Natural killer cell (primary cell): ENCODE results near the gene ASCC3. TPM values are rescaled to one million over a fixed set of nuclear protein-coding genes. Genes with fewer than 3 reads are reported as not detected.

Source experiments
- ATAC-seq, 3 donors: fragments of 150-1000 bp in 2 of 3; fragments of 200-7000 bp in 1 of 3; cut with Tn5 transposase; 1 replicate in 1 of 3; 2 replicates in 2 of 3; pipeline ENCODE4 v1.10.0; 2021; ENCODE audit warnings: mild to moderate bottlenecking in 2 of 3, moderate library complexity in 2 of 3
- DNase-seq, 2 donors: peaks; one replicate each; pipeline versions ENCODE4 v3.0.0 to v3.0.0-alpha.2; 2013 to 2021; ENCODE audit warnings: mixed read lengths in 1 of 2
- H3K27ac ChIP-seq: one replicate; pipeline ENCODE4 v1.5.1; 2013; ENCODE audit warnings: mild to moderate bottlenecking, low read length
- H3K27me3 ChIP-seq: one replicate; pipeline ENCODE4 v1.6.1; 2013; ENCODE audit warnings: low read length; ENCODE audit not compliant: control insufficient read depth, insufficient read depth
- H3K36me3 ChIP-seq: one replicate; pipeline ENCODE4 v1.6.1; 2013; ENCODE audit warnings: low read length; ENCODE audit not compliant: control insufficient read depth, insufficient read depth
- H3K4me1 ChIP-seq: one replicate; pipeline ENCODE4 v1.6.1; 2013; ENCODE audit warnings: low read length; ENCODE audit not compliant: control insufficient read depth, insufficient read depth
- H3K4me3 ChIP-seq: one replicate; pipeline ENCODE4 v1.5.1; 2013; ENCODE audit warnings: low read length
- H3K9me3 ChIP-seq: one replicate; pipeline ENCODE4 v1.6.1; 2013; ENCODE audit warnings: low read length; ENCODE audit not compliant: control insufficient read depth, insufficient read depth
- H3K27ac Mint-ChIP-seq, 2 donors: one replicate each; pipeline ENCODE4 v1.8.0; 2022; ENCODE audit warnings: mild to moderate bottlenecking in 2 of 2, mixed read lengths in 2 of 2, moderate library complexity in 1 of 2
- H3K27me3 Mint-ChIP-seq, 2 donors: one replicate each; pipeline ENCODE4 v1.8.0; 2022; ENCODE audit warnings: low read depth in 2 of 2, mixed read lengths in 2 of 2
- H3K36me3 Mint-ChIP-seq: one replicate; pipeline ENCODE4 v1.8.0; 2022; ENCODE audit warnings: mixed read lengths
- H3K4me1 Mint-ChIP-seq, 2 donors: one replicate each; pipeline ENCODE4 v1.8.0; 2022; ENCODE audit warnings: mixed read lengths in 2 of 2
- H3K4me3 Mint-ChIP-seq: one replicate; pipeline ENCODE4 v1.8.0; 2022; ENCODE audit warnings: mild to moderate bottlenecking, moderate library complexity, mixed read lengths
- H3K9me3 Mint-ChIP-seq, 2 donors: one replicate each; pipeline ENCODE4 v1.8.0; 2022; ENCODE audit warnings: mixed read lengths in 2 of 2
- WGBS: methylation state at CpG from one replicate; pipeline ENCODE4 v1.1.7; 2013; ENCODE audit warnings: missing lambda C conversion rate; ENCODE audit not compliant: insufficient coverage; 5-methylcytosine and 5-hydroxymethylcytosine counted together
- intact Hi-C: fragments of 100-400 bp; cut with micrococcal nuclease; formaldehyde crosslinking; loops from one replicate; pipeline ENCODE4 v1.14.2; 2022
- total RNA-seq, 4 donors: library from RNA; stranded (reverse); fragments of 120-200 nt in 1 of 4; gene quantifications; one replicate each; pipeline versions ENCODE4 v1.2.3 to v1.2.4, GENCODE V29; 2013 to 2022
- TF ChIP-seq, protein P1 (sequence below): fragments of 200-600 bp; IDR thresholded peaks from one replicate; pipeline ENCODE4 v1.8.0; 2022; ENCODE audit warnings: antibody characterized with exemption

The ASCC3 gene
- total RNA-seq, 3 donors from 2014 or later (not counting 1 experiment from before 2014, with no cell fraction given) = 42.3 to 50.0 (median 44.1) TPM

DNA sequence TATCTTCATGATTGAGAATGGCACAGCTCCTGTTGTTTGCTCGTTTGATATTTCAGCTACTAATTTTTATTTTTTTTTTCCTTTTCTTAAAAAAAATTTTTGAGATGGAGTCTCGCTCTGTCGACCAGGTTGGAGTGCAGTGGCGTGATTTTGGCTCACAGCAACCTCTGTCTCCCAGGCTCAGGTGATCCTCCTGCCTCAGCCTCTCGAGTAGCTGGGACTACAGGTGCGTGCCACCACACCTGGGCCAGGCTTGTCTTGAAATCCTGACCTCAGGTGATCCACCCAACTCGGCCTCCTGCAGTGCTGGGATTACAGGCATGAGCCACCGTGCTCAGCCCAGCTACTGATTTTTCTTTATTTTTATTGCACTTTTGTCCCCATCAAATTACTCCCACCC is 266.2 kb downstream of the ASCC3 start:
- H3K27me3 ChIP-seq = no peaks in the 10 kb centered on the region
- Mint-ChIP-seq H3K36me3 (peaks cover 6% of the 10 kb centered on the region), H3K4me3 (no peak overlapping the region), H3K27me3 (no peaks in the 10 kb centered on the region), H3K9me3 (no peaks in the 10 kb centered on the region), H3K4me1 (no peaks in the 10 kb centered on the region), H3K27ac (no peak overlapping the region)
- no peaks in the 10 kb centered on the region for H3K36me3 ChIP-seq
- H3K27ac ChIP-seq = no peak overlapping the region
- no peaks in the 10 kb centered on the region for H3K4me1 ChIP-seq
- TF ChIP-seq, protein P1, sequence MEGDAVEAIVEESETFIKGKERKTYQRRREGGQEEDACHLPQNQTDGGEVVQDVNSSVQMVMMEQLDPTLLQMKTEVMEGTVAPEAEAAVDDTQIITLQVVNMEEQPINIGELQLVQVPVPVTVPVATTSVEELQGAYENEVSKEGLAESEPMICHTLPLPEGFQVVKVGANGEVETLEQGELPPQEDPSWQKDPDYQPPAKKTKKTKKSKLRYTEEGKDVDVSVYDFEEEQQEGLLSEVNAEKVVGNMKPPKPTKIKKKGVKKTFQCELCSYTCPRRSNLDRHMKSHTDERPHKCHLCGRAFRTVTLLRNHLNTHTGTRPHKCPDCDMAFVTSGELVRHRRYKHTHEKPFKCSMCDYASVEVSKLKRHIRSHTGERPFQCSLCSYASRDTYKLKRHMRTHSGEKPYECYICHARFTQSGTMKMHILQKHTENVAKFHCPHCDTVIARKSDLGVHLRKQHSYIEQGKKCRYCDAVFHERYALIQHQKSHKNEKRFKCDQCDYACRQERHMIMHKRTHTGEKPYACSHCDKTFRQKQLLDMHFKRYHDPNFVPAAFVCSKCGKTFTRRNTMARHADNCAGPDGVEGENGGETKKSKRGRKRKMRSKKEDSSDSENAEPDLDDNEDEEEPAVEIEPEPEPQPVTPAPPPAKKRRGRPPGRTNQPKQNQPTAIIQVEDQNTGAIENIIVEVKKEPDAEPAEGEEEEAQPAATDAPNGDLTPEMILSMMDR = no peak
- no peak for DNase-seq
- no peak for ATAC-seq
- intact Hi-C loops = no loop called here
- 97% methylated on average over 8 of the region's 8 CpGs for WGBS
- no peak overlapping the region for H3K4me3 ChIP-seq
- H3K9me3 ChIP-seq = no peaks in the 10 kb centered on the region

DNA sequence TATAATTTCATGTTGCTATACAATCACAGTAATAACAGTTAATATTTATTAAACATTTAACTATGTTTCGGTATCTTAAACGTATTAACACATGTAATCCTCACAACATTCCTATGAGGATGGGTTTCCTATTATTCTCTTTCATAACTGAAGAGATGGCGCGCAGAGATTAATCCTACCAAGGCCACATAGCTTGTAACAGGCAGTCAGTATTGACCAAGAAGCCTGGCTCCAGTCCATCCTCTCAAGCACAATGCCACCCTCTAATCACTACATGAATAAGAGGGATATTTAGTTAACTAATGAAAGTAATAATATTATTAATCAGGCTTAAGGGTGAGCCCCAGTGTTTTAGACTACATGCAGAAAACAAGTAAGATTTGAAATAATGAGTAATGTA is 266.7 kb downstream of the ASCC3 start:
- Mint-ChIP-seq H3K36me3 (peaks cover 6% of the 10 kb centered on the region), H3K27me3 (no peaks in the 10 kb centered on the region)
- intact Hi-C loops = no loop called here

DNA sequence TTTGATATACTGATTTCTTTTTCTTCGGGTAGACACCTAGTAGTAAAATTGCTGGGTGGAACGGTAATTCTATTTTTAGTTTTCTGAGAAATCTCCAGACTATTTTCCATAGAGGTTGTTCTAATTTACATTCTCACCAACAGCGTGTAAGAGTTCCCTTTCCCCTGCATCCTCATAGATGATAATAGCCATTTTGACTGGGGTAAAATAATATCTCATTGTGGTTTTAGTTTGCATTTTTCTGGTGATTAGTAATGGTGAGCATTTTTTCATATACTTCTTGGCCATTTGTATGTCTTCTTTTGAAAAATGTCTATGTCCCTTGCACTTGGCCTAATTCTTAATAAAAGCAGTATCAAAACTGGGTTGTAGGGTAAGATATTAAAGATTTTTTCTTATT is 267.5 kb downstream of the ASCC3 start:
- Mint-ChIP-seq H3K27ac (no peak overlapping the region), H3K36me3 (peaks cover 6% of the 10 kb centered on the region), H3K27me3 (no peaks in the 10 kb centered on the region), H3K9me3 (no peaks in the 10 kb centered on the region), H3K4me1 (no peaks in the 10 kb centered on the region), H3K4me3 (no peak overlapping the region)
- Histone ChIP-seq H3K27me3 (no peaks in the 10 kb centered on the region), H3K4me1 (no peaks in the 10 kb centered on the region), H3K27ac (no peak overlapping the region), H3K4me3 (no peak overlapping the region), H3K36me3 (no peaks in the 10 kb centered on the region), H3K9me3 (no peaks in the 10 kb centered on the region)
- no peak for DNase-seq
- 83% methylated on average over 1 of the region's 3 CpGs for WGBS
- no peak for ATAC-seq
- intact Hi-C loops = no loop called here
- TF ChIP-seq, protein P1 = no peak

More for the DNA sequence above, 266.7 kb downstream of the ASCC3 start:
- H3K4me3 ChIP-seq = no peak overlapping the region
- no peak overlapping the region for H3K27ac ChIP-seq
- Mint-ChIP-seq H3K9me3 (no peaks in the 10 kb centered on the region), H3K4me1 (no peaks in the 10 kb centered on the region), H3K27ac (no peak overlapping the region), H3K4me3 (no peak overlapping the region)
- no peaks in the 10 kb centered on the region for H3K4me1 ChIP-seq
- DNase-seq = no peak
- no peaks in the 10 kb centered on the region for H3K9me3 ChIP-seq
- ATAC-seq = no peak
- WGBS = 100% methylated on average over 2 of the region's 4 CpGs
- TF ChIP-seq, protein P1 = no peak
- H3K36me3 ChIP-seq = no peaks in the 10 kb centered on the region
- H3K27me3 ChIP-seq = no peaks in the 10 kb centered on the region

DNA sequence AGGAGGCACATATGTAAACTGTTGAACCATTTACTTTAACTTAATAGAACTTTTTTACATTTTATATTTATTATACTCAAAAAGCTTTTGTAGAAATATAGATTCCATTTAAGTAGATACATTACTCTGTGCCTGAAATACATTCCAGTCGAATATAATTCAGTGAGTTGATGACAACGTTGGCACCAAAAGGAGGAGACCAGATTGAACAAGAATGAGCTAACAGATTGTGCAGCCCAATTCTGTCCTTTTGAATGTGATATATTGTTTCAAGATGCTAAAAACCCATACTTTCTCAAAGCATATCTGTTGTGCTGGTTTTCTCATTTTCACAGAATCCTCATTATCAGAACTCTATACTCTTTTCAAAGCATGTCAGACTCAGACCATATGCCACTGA is 269.0 kb downstream of the ASCC3 start:
- Histone ChIP-seq H3K27me3 (no peaks in the 10 kb centered on the region), H3K4me3 (no peak overlapping the region), H3K9me3 (no peaks in the 10 kb centered on the region), H3K36me3 (no peaks in the 10 kb centered on the region), H3K4me1 (no peaks in the 10 kb centered on the region), H3K27ac (no peak overlapping the region)
- Mint-ChIP-seq H3K36me3 (no peaks in the 10 kb centered on the region), H3K27ac (no peak overlapping the region), H3K4me3 (no peak overlapping the region), H3K9me3 (no peaks in the 10 kb centered on the region), H3K4me1 (no peaks in the 10 kb centered on the region), H3K27me3 (no peaks in the 10 kb centered on the region)
- intact Hi-C loops = no loop called here
- TF ChIP-seq, protein P1 = no peak
- 90% methylated on average over 2 of the region's 2 CpGs for WGBS
- ATAC-seq (no peak), DNase-seq (no peak)
